ENCODE measurements around the gene RAB36.
A peak's percentile ranks its signal among the peaks of the same experiment; 100 is the strongest.

The RAB36 gene

DNA sequence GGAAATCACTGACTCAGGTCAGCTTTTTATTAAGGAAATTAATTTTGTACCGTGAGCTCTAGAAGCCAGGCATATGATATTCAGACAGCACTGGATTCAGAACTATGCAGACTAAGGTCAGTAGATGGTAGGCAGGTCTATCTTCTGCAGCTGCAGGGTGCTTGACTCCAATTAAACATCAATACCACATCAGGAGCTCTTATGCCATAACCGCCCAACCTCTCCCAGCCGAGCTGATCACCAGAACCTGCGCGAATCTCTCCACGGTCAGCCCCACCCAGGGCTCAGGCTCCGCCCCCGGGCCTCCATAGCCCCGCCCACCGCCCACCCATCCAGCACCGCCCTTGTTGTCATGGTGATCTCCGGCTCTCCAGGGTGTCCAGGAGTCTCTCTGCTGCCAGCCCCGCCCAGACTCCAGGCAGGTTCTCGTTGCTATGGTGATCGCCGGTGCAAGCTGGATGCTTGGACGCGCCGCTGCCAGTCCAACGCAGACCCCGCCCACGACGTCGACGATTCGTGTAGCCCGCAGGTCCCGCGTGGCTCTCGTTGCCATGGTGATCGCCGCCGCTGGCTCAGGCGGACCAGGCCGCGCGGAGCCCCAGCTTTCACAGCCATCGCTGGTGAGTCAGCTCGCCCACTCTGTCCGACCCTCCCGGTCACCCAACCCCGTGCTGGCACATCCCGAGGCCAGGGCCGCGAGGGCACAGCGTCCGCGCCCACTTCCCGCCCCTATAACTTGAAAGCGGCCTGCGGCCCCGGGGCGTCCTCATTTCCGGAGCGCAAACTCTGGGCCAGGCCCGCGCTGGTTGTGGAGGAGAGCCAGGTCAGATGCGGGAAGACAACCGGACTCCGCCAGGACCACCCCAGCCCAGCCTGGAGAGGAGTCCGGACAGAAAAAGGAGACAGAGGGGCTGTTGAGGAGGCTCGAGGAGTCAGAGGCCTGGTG is at the start of gene RAB36:
Gene RAB36 (plus strand): TSS at position 546 of the 946 bp plus-strand sequence. CDS start 1,140 bp downstream, outside the sequence.
- peak; percentile 76 for DNase-seq

- no peak for DNase-seq
Observed at GRCh38 chr22:23095733-23096342, 49.4 kb upstream of the RAB36 start.

DNA sequence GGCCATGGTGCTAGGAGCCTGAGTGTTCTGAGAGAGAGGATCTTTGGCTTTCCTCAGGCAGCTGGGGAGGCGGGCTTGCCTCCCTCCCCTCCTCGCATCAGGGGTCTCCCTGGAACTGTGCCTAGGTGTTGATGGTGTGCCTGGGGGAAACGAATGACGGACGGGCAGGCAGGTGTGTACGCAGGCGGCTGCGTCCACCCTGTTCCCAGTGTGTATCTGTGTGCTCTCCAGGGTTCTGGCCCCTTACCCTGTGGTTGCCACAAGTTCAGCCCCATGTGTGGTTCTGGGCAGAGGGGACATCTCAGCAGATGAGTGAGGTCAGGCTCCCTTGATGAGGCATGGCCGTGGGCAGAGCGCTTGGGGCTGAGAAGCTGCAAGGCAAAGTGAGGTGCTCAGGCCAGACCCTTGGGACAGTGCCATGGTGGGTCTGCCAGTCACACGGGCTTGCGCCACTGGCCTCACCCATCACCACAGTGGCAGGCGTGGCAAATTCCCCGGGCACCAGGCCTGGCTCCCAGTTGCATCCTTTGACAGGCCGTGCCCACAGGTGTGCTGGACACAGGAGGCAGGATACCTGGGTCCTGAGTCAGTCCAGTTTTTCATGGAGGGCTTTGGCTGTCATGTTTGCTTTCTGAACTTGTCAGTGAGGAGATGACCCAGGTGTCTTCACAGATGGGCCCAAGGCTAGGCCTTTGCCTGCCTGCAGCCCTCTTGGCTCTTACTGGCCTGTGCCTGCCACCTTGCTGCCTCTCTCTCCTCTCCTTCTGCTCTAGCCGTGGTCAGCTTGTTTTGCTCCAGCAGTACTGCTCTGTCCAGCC is 47.7 kb upstream of the RAB36 start:
- DNase-seq: no peak

DNA sequence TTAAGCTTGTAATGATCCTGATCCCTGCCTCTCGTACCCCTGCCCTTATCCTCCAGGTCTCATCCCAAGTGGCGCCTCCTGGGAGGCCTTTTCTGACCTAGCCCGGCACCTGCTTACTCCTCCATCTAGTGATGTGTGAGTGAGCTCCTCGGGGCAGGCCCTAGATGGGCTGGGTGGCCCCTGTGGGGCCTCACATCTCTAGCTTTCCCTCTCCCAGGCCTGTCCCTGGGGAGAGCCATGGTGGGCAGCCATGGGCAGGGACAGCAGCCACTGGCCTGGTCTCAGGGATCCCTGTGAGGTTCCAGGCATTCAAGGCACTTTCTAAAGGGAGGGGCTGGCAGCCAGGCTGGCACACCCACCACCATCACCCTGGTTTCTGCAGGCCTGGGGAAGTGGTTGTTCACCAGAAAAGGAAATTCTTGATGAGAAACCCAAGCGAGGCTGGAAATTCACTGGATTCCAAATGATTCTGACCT is 47.0 kb upstream of the RAB36 start:
- no peak for DNase-seq

DNA sequence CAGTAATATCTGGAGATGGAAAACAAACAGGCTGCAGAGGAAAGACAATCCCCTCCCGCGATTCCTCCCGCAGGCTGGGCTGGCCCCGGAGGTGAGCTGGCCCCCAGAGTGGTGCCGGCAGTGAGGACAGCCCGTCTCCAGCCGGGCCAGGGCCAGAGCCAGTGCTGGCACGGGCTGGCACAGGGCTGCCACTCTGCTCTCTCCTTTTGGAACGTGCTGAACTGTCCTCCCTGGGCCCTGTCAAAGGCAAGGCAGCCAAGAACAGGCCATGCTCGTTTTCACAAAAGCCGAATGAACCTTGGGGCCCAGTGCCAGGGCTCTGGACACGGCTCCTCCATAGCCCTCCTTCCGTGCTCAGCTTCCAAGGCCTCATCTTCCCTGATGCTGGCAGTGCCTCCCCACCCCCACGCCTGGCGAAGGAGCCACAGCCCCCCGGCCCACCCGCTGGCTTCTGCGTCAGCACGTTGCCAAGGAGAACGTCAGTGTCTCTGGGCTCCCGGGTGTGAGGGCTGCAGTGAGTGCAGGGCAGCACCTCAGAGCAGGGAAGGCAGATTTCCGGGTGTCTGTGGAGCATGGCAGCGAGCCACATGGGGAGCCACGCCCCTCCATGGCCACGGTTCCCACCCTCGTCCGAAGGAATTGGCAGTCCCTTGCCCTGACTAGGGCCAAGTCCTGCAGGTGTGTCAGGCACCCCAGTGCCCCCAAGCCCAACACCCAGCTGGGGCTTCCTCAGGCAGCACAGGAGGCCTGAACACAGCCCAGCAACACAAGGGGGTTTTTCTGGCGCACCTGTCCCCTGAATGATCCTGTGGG is 46.4 kb upstream of the RAB36 start:
- no peak for DNase-seq

DNA sequence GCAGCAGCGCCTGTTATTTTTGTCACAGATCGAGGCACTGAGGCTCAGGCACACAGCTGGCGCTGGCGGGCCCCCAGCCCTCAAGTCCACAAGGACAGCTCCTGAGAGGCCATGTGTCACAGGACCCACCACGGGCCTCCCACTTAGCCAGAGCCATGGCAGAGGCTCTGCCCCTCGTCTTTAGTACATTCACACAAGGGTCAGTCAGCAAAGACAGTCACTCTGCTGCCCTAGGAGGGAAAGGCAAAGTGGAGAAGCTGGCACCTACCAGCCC is 45.8 kb upstream of the RAB36 start:
- no peak for DNase-seq

- no peak for DNase-seq
Observed at GRCh38 chr22:23100124-23100801, 45.0 kb upstream of the RAB36 start.

DNA sequence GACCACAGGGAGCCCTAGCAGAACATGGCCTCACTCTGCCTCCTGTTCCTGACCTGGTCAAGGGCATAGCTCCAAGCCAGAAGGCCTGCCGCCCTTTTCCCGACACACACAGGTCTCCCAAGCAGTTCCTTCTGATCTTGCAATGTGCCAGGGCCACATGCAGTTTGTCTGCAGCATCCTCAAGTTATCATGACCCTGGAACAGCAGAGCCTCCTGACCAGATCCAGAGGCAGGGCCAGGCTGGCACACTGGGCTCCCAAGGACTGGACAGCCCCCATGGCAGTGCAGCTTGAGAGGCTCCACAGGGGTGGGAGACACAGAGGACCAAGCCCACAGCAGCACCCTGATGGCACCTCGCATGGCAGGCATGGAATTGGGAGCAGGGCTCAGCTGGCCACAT is 43.8 kb upstream of the RAB36 start:
- no peak for DNase-seq

- no peak for DNase-seq
Observed at GRCh38 chr22:23102002-23102655, 43.1 kb upstream of the RAB36 start.

DNA sequence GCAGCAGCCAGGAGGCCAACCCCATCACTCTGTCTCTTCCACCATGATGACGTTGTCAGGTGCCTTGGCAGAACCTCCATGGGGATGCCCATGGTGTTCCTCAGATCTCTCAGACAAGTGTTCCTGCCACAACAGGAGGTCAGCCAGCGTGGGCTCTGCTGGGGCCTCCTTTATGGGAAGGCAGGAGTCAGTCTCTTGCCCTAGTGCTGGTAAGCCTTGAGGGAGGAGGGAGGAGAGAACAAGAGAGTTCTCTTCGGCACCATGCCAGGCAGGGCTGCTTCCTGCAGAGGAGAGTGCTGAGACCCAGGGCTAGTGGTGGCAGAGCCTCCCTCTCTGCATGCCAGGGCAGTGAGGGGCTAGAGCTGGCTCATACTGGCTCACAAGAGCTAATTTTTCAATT is 42.5 kb upstream of the RAB36 start:
- DNase-seq: no peak

DNA sequence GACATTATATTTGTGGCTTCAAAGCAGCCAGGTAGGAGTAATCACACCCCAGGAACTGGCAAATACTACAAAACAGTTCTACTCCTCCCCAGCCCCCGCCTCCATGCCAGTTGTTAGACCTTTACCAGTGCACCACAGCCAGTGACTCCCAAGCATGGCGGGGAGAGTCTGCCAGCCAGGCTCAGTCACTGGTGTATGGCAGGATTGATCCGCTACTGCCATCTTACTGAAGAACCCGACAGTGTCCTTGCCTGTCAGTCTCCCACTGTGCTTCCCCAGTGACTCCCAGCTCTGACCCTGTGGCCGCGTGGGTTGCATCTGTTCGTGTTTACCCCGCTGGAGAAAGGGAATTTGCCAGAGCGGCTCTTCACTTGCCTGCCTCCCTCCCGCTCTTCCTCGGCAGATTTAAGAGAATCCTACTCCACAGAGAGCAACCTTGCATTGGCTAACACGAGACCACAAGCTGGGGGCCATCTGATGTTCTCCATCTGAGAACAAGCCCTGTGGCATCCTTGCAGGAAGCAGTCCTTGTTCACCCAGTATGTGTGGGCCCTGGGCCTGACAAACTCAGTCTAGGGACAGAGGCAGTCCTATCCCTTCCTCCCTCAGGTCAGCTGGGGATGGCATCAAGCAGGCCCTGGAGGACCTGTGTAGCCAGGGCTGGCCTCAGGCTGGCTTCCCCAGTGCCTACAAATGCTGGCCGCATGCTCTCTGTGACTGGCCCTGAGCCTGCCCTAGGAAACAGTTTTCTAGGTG is 41.9 kb upstream of the RAB36 start:
- no peak for DNase-seq

DNA sequence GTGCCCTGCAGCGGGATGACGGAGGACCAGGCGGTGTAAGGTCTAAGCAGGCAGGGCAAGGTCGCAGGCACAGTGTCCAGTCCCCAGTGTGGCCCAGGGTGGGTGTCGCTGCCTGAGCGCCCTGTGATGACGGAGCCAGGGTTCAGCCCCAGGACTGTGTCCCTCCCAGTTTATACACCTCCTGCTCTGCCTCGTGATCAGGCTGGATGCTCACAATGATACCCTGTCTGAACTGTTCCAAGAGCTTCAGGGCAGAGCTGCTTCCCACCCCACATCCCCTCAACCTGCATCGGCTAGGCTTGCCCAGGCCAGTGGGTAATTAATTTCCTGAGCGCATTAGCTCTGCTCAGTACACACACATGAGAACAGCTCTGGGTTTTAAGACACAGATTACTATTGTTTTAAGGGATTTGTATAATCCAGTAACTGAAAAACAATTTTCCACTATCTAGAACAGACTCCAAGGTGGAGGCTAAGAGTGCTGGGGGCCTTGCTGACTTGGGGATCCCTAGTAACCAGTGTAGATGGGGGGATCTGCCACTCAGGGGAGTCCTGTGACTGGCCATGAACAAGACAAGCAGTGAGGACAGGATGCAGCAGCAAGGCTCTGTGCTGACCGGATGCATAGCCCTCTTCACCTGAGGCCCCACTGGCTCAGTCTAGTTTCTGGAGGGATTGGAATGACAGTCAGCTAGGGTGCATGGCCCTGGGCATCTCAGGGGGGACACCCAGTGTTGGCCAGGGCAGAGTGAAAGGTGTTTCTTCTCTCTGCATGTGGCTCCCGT is 40.9 kb upstream of the RAB36 start:
- DNase-seq: no peak

DNA sequence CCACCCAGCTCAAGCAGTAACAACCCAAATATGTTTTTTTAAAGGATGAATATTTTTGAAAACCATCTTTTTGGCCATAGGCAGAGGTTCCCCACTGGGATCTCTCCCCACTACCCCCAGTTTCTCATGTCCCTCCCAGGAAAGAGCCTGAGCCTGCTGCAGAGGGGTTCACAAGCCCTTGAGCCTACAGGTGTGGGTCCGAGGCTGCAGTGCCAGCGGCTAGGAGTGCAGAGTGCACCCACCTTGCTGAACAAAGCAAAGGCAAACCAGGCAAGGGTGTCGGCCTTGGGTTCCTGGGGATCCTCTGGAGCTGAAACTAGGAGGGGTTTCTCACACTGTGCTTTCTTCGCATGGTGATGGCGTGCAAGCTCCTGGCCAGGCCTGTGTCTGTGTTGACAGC is 40.0 kb upstream of the RAB36 start:
- DNase-seq: no peak

- no peak for DNase-seq
Observed at GRCh38 chr22:23105919-23106318, 39.4 kb upstream of the RAB36 start.

DNA sequence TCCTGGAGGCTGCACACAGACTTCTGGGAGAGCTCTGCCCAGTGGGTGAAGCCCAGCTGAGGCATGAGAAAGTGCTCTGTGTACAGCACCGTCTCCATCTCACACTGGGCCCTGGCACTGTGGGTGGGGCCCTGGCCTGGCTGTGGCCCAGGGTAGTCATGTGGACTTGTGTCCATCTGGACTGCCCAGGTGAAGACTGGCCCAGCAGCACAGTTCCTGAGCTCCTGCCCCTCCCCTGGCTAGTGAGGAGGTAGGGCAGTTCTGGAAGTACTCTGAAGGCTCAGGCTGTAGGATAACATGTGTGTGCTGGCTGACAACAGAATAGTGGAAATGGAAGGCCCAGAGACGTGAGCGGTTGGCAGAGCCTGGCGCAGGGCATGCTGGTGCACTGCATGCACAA is 38.9 kb upstream of the RAB36 start:
- DNase-seq: no peak

DNA sequence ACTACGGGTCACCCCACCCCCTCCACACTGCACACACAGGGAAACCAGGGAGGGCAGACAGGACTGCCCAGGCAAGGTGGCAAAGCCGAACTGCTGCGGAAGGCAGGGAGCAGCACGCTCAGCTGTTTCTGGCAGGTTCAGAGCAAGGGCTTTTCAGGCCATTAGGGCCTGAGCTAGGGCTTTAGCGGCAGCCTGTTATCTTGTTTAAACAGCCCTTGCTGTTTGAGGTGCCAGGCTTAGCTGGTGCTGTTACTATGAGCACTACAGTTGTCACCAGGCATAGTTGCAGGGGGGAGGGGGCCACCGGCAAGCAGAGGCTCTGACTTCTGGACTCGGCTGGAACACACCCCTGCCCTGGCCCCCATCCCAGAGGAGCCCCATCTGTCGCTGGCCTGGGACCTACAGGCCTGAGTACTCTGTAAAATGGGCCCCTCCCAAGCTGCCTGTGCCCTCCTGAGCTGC is 38.3 kb upstream of the RAB36 start:
- no peak for DNase-seq

GRCh38 chr22:23107487-23108248 is 37.6 kb upstream of the RAB36 start:
- DNase-seq: no peak

- no peak for DNase-seq
Observed at GRCh38 chr22:23108249-23109078, 36.8 kb upstream of the RAB36 start.

Measured in suppressor macrophage treated with lipopolysaccharide for 4 hours (primary cell).